Hematopoietic multipotent progenitor cell treated with erythropoietin and hydrocortisone succinate and interleukin-3 and kit ligand, for 6 days (in vitro differentiated cells): ENCODE measurements around the gene RBMX.

Experiments used
- DNase-seq: peaks from one replicate; pipeline ENCODE4 v3.0.0-alpha.2; 2015

Gene RBMX

GRCh38 chrX:136828830-136829229 lies 51.7 kb downstream of the RBMX start:
- DNase-seq, result no peak

GRCh38 chrX:136827026-136827425 lies 53.5 kb downstream of the RBMX start:
- DNase-seq, result no peak

GRCh38 chrX:136825771-136826170 lies 54.8 kb downstream of the RBMX start:
- DNase-seq, result no peak
